HG02884 (cell line): ENCODE data around the gene FLNC.

Experiments used
- ATAC-seq: cut with Tn5 transposase; IDR thresholded peaks from one replicate; pipeline ENCODE4 v1.9.1; 2021; ENCODE audit warnings: mild to moderate bottlenecking, moderate library complexity; ENCODE audit not compliant: unreplicated experiment

The FLNC gene

DNA sequence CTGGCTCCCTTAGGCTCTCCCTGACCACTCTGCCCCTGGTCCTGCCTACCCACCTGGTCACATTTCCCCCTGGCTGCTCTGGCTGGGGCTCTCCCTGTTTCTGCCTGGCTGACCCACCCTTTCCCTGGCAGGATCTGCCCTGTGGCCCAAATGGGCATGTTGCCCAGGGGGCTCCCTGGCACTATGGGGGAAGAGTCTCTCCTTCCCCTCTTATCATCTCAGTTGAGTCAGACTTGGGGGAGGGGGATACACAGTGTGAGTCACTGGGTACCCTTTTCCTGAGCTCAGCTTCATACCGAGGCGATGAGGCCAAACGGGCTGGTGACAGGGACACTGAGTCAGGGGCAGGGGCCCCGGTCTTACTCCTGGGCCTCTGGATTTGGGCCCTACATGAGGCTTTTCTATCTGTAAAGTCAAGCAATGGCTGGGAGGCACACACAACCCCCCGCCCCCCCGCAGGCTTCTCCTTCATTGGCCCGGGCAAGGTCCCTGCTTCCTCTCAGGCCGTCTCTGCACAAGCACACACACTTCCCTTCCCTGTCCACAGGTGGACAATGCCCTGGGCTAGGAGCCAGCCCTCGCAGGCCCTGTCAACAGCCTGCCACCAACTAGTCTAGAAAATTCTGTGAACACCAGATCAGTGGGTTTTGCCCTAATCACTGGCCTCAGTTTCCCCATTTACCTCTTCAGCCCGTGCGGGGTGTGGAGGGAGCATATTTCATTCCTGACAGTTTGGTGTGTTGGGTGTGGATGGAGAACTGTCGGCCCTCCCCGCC is 627 bp upstream of the FLNC start:
- no peak for ATAC-seq

DNA sequence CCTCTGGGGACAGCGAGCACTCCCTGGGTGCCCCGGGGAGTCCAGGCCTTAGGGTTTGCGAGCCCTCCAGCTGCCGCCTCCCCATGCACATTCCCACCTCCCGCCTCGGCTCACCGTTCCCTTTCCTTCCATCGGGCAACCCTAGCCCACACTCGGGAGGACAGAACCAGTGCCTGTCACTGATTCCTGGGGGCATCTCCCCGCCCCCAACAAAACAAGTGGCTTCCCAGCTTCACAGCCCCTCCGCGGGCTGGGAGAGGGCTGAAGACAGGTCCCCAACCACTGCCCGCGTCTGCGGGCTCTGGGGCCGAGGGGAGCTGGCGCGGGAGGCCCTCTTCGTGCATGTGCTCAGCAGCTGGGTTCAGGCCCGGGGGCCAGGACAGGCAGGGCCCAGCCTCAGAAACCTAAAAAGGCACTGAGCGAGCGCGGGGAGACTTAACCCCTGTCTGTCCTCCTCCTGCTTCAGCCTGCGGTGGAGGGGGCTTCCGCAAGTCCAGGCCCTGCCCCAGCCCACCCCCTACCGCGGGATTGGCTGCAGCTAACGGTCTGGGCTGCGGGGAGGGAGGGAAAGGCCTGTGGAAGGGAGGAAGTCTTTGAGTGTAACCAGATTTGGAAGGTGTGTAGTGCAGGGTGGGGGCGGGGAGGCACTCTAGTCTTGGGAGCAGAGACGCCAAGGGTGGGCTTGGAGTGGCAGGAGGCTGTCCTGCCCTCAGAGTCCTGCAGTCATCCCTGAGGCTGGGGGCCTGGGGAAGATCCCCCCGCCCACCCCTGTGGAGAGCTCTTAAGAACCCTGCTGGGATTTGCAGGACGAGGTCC is 1.2 kb downstream of the FLNC start:
- no peak for ATAC-seq

DNA sequence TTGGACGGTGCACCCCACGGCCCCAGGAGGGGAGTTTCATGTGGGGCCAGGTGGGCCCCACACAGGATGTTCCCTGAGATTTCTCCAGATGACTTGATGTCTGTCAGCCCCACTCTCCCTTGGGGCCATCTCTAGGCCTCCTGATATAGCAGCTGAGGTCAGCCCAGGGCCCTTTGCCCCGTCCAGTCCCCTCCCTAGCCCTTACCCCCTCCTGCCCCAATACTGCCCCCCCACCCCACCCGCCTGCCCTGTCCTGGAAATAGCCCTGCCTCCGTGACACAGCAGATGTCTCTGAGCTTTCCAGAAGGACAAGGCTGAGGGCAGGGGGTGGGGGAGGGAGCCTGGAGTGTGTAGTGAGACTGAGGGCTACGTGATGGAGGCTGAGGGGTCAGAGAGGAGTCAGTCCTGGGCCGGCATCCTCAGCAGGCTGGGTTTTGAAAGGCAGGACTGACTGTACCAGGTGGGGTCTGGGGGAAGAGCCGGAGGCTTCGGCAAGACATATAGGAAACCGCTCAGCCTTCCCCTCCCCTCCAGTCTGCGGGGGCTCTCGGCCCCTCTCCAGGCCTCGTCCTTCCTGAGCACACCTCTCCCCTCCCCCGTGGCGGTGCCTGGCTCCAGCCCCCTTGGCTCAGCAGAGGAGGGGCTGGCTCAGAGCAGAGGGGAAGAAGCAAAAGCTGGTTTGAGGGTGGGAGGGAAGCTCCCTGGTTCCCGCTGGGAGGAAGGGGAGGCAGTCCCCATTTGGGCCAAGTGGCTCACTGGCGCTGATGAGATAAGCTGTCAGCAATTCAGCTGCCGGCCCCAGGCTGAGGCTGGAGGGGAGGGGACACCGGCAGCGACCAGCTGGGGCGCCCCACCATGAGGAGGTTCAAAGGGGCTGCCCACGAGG is 2.0 kb downstream of the FLNC start:
- ATAC-seq, result no peak

DNA sequence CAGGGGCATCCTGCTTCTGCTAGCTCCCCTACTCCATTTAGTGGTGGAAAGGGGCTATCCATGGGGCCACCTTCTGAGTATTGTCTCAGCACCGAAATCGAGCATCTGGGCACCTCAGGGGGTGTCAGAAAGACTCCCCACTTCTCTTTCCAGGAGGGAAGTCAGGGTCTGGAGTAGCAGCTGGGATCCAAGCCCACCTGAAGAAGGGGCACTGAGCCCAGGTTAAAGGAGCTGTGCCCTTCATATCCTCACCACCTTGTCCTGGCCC is 2.6 kb downstream of the FLNC start:
- no peak for ATAC-seq

DNA sequence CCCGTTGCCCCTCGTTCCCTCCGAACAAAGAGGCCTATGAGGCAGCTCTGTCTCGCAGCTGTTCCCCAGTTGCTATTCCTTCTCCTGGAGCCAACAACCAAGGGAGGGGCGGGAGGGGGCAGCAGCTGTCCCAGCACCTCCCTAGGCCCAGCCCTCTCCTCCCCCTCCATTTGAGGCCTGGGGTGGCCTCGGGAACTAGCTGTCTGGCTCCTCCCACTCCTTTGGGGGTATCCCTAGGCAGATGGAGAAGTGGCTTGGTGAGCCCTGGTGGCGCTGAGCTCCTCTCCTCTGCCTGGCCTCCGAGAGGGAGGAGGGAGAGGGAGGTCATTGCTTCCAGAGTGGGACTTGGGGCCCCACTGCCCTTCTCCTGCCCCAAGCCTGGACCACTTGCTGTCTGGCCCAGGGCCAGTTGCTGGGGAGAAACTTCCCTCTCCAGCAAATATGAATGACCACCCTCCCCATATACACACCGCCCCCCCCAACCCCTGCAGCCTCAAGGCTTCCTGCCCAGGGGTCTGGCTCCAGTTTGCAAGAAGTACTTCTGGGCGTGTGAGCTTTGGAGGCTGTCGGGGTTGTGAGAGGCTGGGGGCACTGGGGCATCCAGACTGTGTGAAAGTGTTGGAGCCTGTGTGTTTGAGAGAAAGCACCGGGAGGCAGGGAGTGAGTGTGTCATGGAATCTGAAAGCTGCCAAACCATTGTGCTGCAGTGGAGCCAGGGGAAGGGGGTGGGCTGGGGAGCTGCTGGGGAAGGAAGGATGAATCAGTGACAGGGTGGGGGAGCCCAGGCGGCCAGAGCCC is 3.1 kb downstream of the FLNC start:
- ATAC-seq, result no peak

DNA sequence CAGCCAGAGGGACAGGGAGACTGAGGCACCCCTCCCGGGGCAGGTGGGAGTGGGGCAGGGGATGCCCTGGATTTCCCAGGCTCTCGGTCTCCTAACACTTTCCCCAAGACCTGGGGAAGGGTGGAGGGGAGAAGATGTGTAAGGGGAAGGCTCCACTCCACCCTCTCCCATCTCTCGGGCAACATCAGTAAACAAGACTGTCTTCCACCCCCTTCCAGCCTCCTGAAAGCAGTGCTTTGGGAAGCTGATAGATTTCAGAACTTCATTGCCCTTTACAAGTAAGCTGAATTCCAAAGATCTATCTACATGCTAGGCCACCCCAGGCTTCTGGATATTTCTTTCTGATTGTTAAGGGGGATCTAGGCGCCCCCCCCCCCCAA is 3.7 kb downstream of the FLNC start:
- ATAC-seq, result no peak

DNA sequence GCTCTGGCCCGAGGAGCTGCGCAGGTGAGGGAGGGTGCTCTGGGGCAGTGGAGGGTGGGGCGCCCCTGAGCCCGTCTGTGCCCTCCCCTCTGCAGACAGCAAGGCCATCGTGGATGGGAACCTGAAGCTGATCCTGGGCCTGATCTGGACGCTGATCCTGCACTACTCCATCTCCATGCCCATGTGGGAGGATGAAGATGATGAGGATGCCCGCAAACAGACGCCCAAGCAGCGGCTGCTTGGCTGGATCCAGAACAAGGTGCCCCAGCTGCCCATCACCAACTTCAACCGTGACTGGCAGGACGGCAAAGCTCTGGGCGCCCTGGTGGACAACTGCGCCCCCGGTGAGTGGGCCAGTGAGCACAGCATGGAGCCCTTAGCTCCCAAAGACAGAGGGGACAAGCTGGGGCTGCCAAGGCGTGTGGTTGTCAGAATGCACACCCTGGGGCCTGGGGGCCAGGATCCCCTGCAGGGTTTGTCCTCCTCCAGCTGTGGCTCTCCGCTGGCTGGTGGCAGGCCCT is 5.1 kb downstream of the FLNC start:
- no peak for ATAC-seq

DNA sequence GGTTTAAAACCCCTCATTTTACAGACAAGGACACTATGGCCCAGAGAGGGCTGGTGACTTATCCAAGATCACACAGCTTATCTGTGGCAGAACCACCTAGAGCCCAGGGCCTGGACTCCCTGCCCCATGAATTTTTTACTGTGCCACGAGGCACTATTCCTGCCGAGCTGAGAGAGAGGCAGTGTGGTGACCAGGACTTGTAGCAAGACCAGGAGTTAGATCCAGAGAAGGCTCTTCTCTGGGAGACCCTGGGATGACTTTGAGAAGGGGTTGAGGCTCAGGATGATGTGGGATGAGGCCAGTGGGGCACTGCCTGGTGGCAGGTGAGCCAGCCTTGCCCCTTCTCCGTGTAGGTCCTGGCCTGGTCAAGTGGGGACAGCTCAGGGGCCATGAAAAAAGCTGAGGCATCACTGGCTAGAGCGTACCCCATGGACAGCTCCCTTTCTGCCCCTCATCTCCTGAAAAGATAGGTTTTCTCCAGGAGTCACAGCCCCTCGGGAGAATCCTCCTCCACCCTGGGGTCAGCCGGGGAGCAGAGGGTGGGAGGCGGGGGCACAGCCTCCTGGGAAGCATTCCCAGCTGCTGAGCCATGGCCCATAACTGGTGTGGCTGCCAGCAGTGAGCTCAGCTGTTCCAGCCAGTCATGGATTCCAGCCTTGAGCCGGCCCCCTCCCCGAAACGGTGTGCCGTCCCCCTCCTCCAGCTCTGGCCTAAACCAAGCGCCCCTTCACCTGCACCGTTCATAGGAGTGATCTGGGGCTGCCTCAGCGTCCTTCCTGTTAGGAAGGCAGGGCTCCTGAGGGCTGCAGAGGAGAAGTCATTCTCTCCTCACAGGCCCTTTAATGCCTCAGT is 5.8 kb downstream of the FLNC start:
- ATAC-seq, result no peak

DNA sequence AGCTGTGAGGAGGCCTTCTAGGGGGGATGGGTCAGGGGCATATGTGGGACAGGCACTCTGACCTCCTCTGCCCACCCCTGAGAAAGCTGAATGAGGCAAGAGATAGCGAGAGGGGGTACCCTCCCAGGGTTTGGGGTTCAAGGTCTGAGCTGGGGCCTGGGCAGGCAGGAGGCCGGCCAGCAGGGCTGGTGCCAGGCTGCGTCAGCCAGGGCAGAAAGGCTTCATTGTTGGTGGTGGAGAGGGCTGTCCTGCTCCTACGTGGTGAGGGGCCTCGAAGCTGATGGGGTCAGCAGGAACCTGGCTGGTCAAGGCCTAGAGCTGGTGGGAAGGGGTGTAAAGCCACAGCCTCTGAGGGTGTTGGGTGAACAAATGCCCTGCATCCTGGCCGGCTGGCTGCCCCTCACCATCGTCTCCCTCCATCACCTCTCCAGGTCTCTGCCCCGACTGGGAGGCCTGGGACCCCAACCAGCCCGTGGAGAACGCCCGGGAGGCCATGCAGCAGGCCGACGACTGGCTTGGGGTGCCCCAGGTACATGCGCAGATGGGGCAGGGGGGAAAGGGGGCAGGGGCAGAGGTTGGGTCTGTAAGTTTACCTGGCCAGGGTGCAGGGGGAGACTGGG is 6.6 kb downstream of the FLNC start:
- ATAC-seq, result no peak

DNA sequence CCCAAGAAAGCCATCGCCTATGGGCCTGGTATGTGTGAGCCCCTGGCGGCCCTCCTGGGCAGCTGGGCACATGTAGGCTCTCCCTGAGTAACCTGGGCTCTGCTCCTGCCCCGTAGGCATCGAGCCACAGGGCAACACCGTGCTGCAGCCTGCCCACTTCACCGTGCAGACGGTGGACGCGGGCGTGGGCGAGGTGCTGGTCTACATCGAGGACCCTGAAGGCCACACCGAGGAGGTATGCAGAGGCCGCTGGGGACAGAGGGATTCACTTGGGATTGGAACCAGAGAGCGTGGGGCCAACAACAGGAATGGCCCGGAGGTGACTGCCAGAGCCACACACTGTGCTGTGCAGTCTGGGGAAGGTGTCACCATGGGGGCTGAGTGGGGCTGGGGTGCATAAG is 7.3 kb downstream of the FLNC start:
- no peak for ATAC-seq

DNA sequence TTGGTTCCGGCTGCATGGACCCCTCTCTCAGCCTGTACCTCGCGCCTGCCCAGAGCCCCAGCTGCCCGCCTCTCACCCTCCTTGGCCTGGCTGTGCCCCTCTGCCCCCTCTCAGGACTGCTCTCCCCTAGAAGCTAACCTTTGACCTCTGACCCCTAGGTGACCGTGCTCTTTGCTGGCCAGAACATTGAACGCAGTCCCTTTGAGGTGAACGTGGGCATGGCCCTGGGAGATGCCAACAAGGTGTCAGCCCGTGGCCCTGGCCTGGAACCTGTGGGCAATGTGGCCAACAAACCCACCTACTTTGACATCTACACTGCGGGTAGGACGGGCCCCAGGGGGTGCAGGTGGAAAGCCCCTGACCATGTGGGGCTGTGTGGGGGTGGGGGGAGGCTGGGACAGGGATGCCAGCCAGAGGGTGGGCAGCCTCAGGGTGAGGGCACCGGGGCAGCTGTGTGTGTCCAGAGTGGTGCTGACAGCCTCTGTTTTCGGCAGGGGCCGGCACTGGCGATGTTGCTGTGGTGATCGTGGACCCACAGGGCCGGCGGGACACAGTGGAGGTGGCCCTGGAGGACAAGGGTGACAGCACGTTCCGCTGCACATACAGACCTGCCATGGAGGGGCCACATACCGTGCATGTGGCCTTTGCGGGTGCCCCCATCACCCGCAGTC is 8.0 kb downstream of the FLNC start:
- no peak for ATAC-seq

DNA sequence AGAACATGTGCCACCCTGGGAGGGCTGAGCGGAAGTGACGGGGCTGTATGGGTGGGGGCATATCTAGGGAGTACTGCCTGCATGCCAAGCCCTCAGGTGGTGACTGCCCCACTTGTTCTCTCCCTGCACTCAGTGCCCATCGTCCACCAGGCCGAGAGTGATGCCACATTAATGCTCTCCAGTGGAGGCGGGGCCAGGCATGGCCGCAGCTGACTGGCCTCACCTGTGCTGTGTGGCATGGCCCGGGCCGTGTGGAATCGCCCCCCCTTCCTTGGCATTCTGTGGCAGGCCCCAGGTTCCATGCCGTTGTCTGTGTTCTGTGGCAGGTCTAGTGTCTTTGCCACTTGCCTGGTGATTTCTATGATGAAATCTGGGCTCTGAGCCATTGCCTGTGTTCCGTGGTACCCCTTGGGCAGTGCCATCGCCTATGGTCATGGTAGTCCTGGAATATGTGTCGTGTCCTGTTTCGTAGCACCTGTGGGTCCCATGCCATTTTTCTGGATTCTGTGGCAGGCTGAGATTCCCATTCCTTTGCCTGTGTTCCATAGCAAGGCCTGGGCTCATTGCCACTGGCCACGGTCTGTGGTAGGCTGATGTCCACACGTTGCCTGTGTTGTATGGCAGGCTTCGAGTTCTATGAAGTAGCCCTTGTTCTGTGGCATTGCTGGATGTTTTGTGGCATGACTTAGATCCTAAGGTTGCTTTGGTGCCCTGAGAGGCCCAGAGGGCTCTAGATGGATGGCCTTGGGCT is 8.9 kb downstream of the FLNC start:
- ATAC-seq, result no peak

DNA sequence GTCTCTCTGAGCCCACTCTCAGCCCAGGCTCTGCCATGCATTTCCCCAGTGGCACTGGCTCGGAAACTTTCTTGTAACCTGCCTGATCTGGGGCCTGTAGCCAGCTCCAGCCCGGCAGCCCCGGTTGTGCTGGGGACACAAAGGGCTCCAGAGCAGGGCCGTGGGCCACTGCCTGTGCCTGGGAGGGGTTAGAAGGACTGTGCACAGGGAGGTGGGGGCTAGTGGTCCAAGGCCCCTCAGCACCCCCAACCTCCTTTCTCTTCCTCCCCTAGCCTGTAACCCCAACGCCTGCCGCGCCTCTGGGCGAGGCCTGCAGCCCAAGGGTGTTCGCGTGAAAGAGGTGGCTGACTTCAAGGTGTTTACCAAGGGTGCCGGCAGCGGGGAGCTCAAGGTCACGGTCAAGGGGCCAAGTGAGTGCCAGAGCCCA is 9.6 kb downstream of the FLNC start:
- no peak for ATAC-seq

DNA sequence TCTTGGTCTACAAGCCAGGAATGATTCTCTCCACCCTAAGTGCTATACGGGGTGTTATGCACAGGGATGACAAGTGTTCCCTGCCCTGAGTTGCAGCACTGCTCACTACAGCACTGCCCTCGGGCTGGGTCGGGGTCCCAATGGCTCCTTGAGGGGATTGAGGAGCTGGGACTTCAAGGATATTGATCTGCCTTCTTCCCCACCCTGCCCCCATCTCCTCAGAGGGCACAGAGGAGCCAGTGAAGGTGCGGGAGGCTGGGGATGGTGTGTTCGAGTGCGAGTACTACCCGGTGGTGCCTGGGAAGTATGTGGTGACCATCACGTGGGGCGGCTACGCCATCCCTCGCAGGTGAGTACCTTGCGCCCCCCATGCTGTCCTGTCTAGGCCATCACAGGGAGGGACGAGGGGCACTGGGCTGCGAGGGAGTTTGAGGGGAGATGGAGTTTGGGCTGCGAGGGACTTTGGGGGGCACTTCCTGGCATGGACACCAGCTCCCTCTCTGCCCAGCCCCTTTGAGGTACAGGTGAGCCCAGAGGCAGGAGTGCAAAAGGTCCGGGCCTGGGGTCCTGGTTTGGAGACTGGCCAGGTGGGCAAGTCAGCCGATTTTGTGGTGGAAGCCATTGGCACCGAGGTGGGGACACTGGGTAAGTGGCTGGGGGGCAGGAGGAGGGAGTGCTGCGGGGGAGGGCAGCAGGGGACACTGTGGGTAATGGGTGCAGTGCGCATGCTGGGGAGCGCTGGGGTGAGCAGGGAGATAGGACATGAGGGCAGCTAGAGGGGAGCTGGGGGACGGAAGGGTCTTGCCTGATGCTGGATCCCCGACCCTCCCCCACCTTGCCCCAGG is 10.3 kb downstream of the FLNC start:
- no peak for ATAC-seq

DNA sequence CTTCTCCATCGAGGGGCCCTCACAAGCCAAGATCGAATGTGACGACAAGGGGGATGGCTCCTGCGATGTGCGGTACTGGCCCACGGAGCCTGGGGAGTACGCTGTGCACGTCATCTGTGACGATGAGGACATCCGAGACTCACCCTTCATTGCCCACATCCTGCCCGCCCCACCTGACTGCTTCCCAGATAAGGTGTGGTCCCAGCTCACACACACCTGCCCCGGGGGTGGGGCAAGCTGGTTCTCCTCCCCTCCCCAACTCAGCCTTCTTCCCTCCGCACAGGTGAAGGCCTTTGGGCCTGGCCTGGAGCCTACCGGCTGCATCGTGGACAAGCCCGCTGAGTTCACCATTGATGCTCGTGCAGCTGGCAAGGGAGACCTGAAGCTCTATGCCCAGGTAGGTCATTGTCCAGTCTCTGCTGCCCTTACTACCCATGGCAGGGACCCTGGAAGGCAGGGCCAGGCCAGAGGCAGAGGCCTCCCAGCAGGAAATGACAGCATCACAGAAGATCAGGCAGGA is 11.0 kb downstream of the FLNC start:
- ATAC-seq, result no peak

DNA sequence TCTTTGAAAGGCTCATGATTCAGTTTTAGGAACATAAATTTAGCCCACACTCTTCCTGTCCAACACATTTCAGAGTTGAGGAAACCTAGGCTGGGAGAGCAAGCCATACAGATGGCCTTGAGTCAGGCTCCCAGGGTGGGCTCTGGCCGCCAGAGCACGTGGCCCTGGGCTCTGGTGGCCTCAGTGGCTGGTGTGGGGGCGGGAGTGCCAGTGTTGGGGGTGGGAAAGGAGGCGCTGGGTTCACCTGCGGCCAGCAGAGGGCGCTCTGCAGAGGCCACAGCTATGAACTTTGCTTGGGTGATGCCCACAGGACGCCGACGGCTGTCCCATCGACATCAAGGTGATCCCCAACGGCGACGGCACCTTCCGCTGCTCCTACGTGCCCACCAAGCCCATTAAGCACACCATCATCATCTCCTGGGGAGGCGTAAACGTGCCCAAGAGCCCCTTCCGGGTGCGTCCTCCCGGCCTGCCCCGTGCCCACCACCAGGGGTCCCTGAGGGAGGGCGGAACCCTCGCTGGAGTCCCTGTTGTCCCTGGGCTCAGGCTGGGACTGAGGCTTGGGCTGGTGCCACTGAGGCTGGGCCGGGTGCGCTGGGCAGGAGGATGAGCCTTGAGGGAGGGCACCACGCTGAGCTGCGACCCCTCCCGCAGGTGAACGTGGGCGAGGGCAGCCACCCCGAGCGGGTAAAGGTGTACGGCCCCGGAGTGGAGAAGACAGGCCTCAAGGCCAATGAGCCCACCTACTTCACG is 11.9 kb downstream of the FLNC start:
- ATAC-seq, result no peak
